Mucosa of descending colon (tissue), 3 donors: Measurements from ENCODE around the gene ATG13. TPM values are rescaled to one million over a fixed set of nuclear protein-coding genes. Genes with fewer than 3 reads are reported as not detected.
"Not testable (repeated sequence)": the region's sequence is repeated elsewhere in the genome, so short reads cannot be mapped to it uniquely, and the experiment has no call there.

Experiments
- ATAC-seq: fragments of 200-7000 bp; cut with Tn5 transposase; one replicate; pipeline ENCODE4 v1.9.1; 2020; ENCODE audit warnings: mild to moderate bottlenecking, moderate library complexity
- DNase-seq, 3 donors: peaks; one replicate each; pipeline ENCODE4 v3.0.0-alpha.2; 2020
- H3K36me3 ChIP-seq: fragments of 200-600 bp; one replicate; pipeline ENCODE4 v1.8.0; 2021; ENCODE audit warnings: low read depth, mild to moderate bottlenecking
- H3K4me1 ChIP-seq: fragments of 200-600 bp; one replicate; pipeline ENCODE4 v1.8.0; 2021; ENCODE audit warnings: low read depth, mild to moderate bottlenecking
- H3K4me3 ChIP-seq: fragments of 200-600 bp; one replicate; pipeline ENCODE4 v1.8.0; 2021; ENCODE audit warnings: mild to moderate bottlenecking
- H3K9me3 ChIP-seq: fragments of 200-600 bp; one replicate; pipeline ENCODE4 v1.8.0; 2021; ENCODE audit warnings: mild to moderate bottlenecking
- CTCF ChIP-seq: fragments of 200-600 bp; IDR thresholded peaks from one replicate; pipeline ENCODE4 v1.8.0; 2022; ENCODE audit warnings: antibody characterized with exemption, mild to moderate bottlenecking
- intact Hi-C, 2 donors: fragments of 100-400 bp; cut with DNase I in 1 of 2; cut with micrococcal nuclease in 1 of 2; formaldehyde crosslinking; loops; one replicate each; pipeline versions ENCODE4 v1.11.0 to v1.11.1; 2022; cut with DNase I, micrococcal nuclease
- total RNA-seq, 3 donors: library from RNA; stranded (reverse); fragmentation: NEBNext Ultra II Directional in 2 of 3; extraction: Animal tissue kit (Norgen Biotek cat#: 25700) in 2 of 3; gene quantifications; one replicate each; pipeline versions ENCODE4 v1.2.1 to v1.2.4, GENCODE V29; 2021 to 2023
- donor health status: DM: no; HTN: no; CAD: no; lungs with moderate emphysema.
- donor health status: DM: no; HTN: no; CAD: no.
- donor health status: DM: no; HTN: yes; CAD: no.

The ATG13 gene
- total RNA-seq, 3 donors from 2014 or later: 61.6 to 81.4 (median 62.3) TPM

- TF ChIP-seq CTCF: no peak
- no peaks in the 10 kb centered on the region for H3K4me1 ChIP-seq
- H3K36me3 ChIP-seq: peaks cover 11% of the 10 kb centered on the region
- no peaks in the 10 kb centered on the region for H3K9me3 ChIP-seq
- ATAC-seq (no peak), DNase-seq (no peak)
- intact Hi-C loops: no loop called here
- H3K4me3 ChIP-seq: no peak overlapping the region
Observed at GRCh38 chr11:46668480-46669085, 51.2 kb downstream of the ATG13 start.

GRCh38 chr11:46669711-46670139, 52.4 kb downstream of the ATG13 start:
- Histone ChIP-seq H3K4me3 (no peak overlapping the region), H3K9me3 (no peaks in the 10 kb centered on the region), H3K36me3 (peaks cover 11% of the 10 kb centered on the region), H3K4me1 (peaks cover 9% of the 10 kb centered on the region)
- no peak for TF ChIP-seq CTCF
- ATAC-seq (peak; percentile 15), DNase-seq (no peak)
- intact Hi-C loops: no loop called here

GRCh38 chr11:46670521-46670920, 53.2 kb downstream of the ATG13 start:
- intact Hi-C loops: not testable (repeated sequence)

GRCh38 chr11:46671958-46672315, 54.6 kb downstream of the ATG13 start:
- DNase-seq (no peak), ATAC-seq (no peak)
- Histone ChIP-seq H3K9me3 (no peaks in the 10 kb centered on the region), H3K4me1 (peaks cover 24% of the 10 kb centered on the region), H3K4me3 (no peak overlapping the region), H3K36me3 (peaks cover 5% of the 10 kb centered on the region)
- TF ChIP-seq CTCF: no peak
- intact Hi-C loops: no loop called here

More at GRCh38 chr11:46670521-46670920, 53.2 kb downstream of the ATG13 start:
- ATAC-seq, DNase-seq, H3K4me3 ChIP-seq, H3K36me3 ChIP-seq, H3K9me3 ChIP-seq: not testable (repeated sequence)
- peaks cover 17% of the 10 kb centered on the region for H3K4me1 ChIP-seq

- ATAC-seq: no peak
- peaks cover 5% of the 10 kb centered on the region for H3K36me3 ChIP-seq
- H3K4me3 ChIP-seq: no peak overlapping the region
- DNase-seq: no peak
- no peak for TF ChIP-seq CTCF
- intact Hi-C loops: no loop called here
- peaks cover 24% of the 10 kb centered on the region for H3K4me1 ChIP-seq
- H3K9me3 ChIP-seq: no peaks in the 10 kb centered on the region
Observed at GRCh38 chr11:46672381-46672839, 55.1 kb downstream of the ATG13 start.

- no peak for TF ChIP-seq CTCF
- ATAC-seq: peak; percentile 1
- intact Hi-C loops: no loop called here
- Histone ChIP-seq H3K4me3 (no peak overlapping the region), H3K4me1 (peaks cover 24% of the 10 kb centered on the region), H3K9me3 (no peaks in the 10 kb centered on the region), H3K36me3 (peaks cover 8% of the 10 kb centered on the region)
- no peak for DNase-seq
Observed at GRCh38 chr11:46673713-46674462, 56.5 kb downstream of the ATG13 start.
